ENCODE results near the gene GRK5.

- TF ChIP-seq POLR2A (IDR thresholded peaks at IDR 0.05) (no peak), EP300 (IDR thresholded peaks at IDR 0.05) (no peak), CTCF (IDR thresholded peaks at IDR 0.05) (no peak), POLR2AphosphoS5 (IDR thresholded peaks at IDR 0.05) (no peak)
These were observed 146.1 kb downstream of the GRK5 start for GRCh38 chr10:119353421-119353820.
